ENCODE results near the gene TSPYL1. TPM values are rescaled to one million over a fixed set of nuclear protein-coding genes. Genes with fewer than 3 reads are reported as not detected.
"Not testable (repeated sequence)": the region's sequence is repeated elsewhere in the genome, so short reads cannot be mapped to it uniquely, and the experiment has no call there.

TSPYL1 gene
- total RNA-seq, 1 experiment from 2014 or later, result 73.1 TPM

GRCh38 chr6:116287689-116288282 lies 8.1 kb upstream of the TSPYL1 start:
- ChIA-PET POLR2A (ENCODE audit: unreplicated experiment) (no interaction called here), CTCF (interaction anchor here (0.5 to 1.5 kb wide), 8 partner anchors 19 to 270 kb away, joined by 3 to 16 read pairs (median 5); partner anchors contain the start of gene CALHM5)
- Histone ChIP-seq H3K27me3 (ENCODE audit: insufficient read depth, low read depth) (no peaks in the 10 kb centered on the region), H3K79me2 (ENCODE audit: low read depth) (no peaks in the 10 kb centered on the region), H2AFZ (no peak overlapping the region), H3K4me1 (replicated peaks; ENCODE audit: insufficient read depth) (no peaks in the 10 kb centered on the region), H3K9me3 (ENCODE audit: insufficient read depth, low read depth) (no peaks in the 10 kb centered on the region), H3K4me2 (no peak overlapping the region), H3K4me3 (no peak overlapping the region), H4K20me1 (ENCODE audit: insufficient read depth) (no peaks in the 10 kb centered on the region), H3K9me2 (ENCODE audit: insufficient read depth) (no peaks in the 10 kb centered on the region), H3K27ac (no peak overlapping the region), H3K36me3 (ENCODE audit: low read depth) (no peaks in the 10 kb centered on the region), H3F3A (ENCODE audit: insufficient read depth, low read depth) (no peaks in the 10 kb centered on the region)
- DNase-seq, result peak in 1 of 2 experiments; percentile 61
- no TSS peak for BruUV-seq (replicated peaks)
- TF ChIP-seq, protein P1, sequence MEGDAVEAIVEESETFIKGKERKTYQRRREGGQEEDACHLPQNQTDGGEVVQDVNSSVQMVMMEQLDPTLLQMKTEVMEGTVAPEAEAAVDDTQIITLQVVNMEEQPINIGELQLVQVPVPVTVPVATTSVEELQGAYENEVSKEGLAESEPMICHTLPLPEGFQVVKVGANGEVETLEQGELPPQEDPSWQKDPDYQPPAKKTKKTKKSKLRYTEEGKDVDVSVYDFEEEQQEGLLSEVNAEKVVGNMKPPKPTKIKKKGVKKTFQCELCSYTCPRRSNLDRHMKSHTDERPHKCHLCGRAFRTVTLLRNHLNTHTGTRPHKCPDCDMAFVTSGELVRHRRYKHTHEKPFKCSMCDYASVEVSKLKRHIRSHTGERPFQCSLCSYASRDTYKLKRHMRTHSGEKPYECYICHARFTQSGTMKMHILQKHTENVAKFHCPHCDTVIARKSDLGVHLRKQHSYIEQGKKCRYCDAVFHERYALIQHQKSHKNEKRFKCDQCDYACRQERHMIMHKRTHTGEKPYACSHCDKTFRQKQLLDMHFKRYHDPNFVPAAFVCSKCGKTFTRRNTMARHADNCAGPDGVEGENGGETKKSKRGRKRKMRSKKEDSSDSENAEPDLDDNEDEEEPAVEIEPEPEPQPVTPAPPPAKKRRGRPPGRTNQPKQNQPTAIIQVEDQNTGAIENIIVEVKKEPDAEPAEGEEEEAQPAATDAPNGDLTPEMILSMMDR (conservative IDR thresholded peaks at IDR 0.05), result peak; percentile 99
- TF ChIP-seq EZH2 (IDR thresholded peaks at IDR 0.05; ENCODE audit: low read depth), result no peak
- intact Hi-C loops (cut with micrococcal nuclease; ENCODE audit: unreplicated experiment), result loop anchor here (1.0 kb wide), 1 partner anchor 245 kb away; no protein-coding TSS in a partner anchor

DNA sequence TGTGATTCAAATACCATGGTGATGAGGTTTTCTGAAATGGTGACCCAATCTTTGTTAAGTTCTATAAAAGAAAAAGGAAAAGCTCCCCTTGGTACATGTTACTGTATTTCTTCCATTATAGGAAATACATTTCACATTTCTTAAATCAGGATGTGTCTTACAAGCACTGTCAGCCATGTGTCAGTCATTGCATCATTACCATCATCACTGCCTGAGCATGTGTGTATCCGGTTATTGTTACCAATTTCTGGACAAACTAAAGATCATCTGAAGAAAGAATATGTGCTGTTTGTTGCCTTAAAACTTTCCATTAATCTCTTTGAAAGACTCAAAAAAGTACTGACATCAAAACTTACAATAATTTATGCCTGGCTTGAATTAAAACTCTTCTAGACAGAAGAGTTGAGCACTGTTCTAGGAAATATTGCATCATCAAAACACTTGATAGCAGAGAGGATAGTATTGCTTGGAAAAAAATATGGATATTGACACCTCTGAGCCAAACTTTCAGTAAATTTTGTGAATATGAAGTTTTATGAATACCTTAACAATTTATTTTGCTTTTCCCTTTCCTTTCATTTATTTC lies 7.1 kb upstream of the TSPYL1 start:
- no peak overlapping the region for H3K4me2 ChIP-seq
- H3K9me2 ChIP-seq (ENCODE audit: insufficient read depth), result no peaks in the 10 kb centered on the region
- ChIA-PET POLR2A (ENCODE audit: unreplicated experiment) (no interaction called here), CTCF (interaction anchor here (0.5 to 1.5 kb wide), 7 partner anchors 18 to 271 kb away, joined by 3 to 16 read pairs (median 5); partner anchors contain the start of gene CALHM5)
- no peaks in the 10 kb centered on the region for H3K4me1 ChIP-seq (replicated peaks; ENCODE audit: insufficient read depth)
- no peak for DNase-seq
- no peak overlapping the region for H3K4me3 ChIP-seq
- BruUV-seq (replicated peaks), result no TSS peak
- H3K36me3 ChIP-seq (ENCODE audit: low read depth), result no peaks in the 10 kb centered on the region
- no peaks in the 10 kb centered on the region for H3K79me2 ChIP-seq (ENCODE audit: low read depth)
- no peaks in the 10 kb centered on the region for H3K27me3 ChIP-seq (ENCODE audit: insufficient read depth, low read depth)
- TF ChIP-seq, protein P1 (conservative IDR thresholded peaks at IDR 0.05), result no peak
- TF ChIP-seq EZH2 (IDR thresholded peaks at IDR 0.05; ENCODE audit: low read depth), result no peak
- H3K27ac ChIP-seq, result no peak overlapping the region
- intact Hi-C loops (cut with micrococcal nuclease; ENCODE audit: unreplicated experiment), result loop anchor here (1.0 kb wide), 1 partner anchor 245 kb away; no protein-coding TSS in a partner anchor
- H4K20me1 ChIP-seq (ENCODE audit: insufficient read depth), result no peaks in the 10 kb centered on the region
- H2AFZ ChIP-seq, result no peak overlapping the region
- no peaks in the 10 kb centered on the region for H3F3A ChIP-seq (ENCODE audit: insufficient read depth, low read depth)
- H3K9me3 ChIP-seq (ENCODE audit: insufficient read depth, low read depth), result no peaks in the 10 kb centered on the region

GRCh38 chr6:116284984-116285383 lies 5.3 kb upstream of the TSPYL1 start:
- H3K36me3 ChIP-seq (ENCODE audit: low read depth); H3F3A ChIP-seq (ENCODE audit: insufficient read depth, low read depth); H4K20me1 ChIP-seq (ENCODE audit: insufficient read depth); H3K27ac ChIP-seq; H3K27me3 ChIP-seq (ENCODE audit: insufficient read depth, low read depth); intact Hi-C loops (cut with micrococcal nuclease; ENCODE audit: unreplicated experiment); H3K4me3 ChIP-seq; H3K79me2 ChIP-seq (ENCODE audit: low read depth); BruUV-seq (replicated peaks); CTCF ChIA-PET; POLR2A ChIA-PET (ENCODE audit: unreplicated experiment); H3K9me3 ChIP-seq (ENCODE audit: insufficient read depth, low read depth); H3K4me2 ChIP-seq; H2AFZ ChIP-seq; DNase-seq; H3K9me2 ChIP-seq (ENCODE audit: insufficient read depth): not testable (repeated sequence)
- H3K4me1 ChIP-seq (replicated peaks; ENCODE audit: insufficient read depth), result peaks cover 15% of the 10 kb centered on the region
